Pulmonary artery endothelial cell (primary cell): Measurements from ENCODE around the gene CAST. TPM values are rescaled to one million over a fixed set of nuclear protein-coding genes. Genes with fewer than 3 reads are reported as not detected.

ENCODE experiments used
- DNase-seq: peaks from one replicate; pipeline ENCODE4 v3.0.0-alpha.2; 2011; ENCODE audit warnings: low read depth, low spot score
- total RNA-seq: library from RNA; depleted of rRNA; stranded (reverse); fragments of >200 nt; gene quantifications from 2 replicates; pipeline ENCODE4 v1.2.3, GENCODE V29; 2014

The CAST gene
- total RNA-seq, 1 donor from 2014 or later, result 112 TPM

DNA sequence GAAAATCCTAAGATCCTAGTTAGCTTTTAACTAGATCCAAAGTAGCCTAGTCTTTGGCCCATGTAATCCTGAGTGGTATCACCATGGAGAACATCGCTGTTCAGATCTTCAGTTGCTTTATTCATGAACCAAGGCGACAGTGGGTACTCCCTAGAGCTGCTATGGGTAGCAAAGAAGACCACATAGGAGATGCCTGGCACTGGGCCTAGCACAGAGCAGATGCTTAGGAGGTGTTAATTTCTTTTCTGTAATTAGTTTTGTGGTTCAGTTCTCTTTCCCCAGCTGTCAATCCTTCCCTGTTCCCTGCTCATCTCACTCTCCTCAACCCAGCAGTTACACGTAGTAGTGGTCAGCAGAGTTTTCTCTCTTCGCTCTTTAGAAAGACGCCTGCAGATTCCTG, 9.3 kb downstream of the CAST start:
- no peak for DNase-seq

DNA sequence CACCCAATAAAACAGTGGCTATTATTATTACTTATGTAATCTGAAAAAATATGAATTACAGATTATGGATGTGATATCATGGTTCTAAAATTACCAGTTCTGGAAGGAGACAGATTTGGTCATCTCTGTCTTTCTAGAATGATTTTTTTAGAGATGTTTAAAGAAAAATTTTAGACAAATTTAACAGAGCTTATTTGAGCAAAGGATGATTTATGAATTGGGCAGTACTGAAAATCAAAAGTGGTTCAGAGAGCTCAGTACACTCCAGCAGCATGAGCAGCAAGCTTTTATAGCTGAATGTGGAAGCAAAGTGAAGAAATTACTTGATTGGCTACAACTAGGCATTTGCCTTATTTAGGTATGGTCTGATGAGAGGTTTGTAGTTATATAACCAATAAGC, 11.0 kb downstream of the CAST start:
- DNase-seq, result no peak

DNA sequence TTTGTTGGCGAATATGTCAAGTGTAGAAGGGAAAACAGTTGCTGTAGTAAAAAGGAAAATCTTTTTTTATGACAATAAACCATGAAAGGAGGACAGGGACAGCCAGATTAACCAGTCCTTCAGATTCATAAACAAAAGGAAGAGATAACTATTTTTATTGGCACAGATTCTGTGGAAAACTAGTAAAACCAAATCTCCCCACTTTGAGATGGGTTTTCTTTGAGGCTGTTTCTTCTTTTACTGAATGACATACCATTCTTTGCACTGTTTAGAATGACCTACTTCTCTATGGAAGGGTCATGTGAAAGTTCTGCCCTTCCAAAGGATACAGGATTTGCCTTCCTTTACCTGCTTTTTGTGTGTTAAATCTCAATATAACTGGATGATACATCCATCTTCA, 13.7 kb downstream of the CAST start:
- no peak for DNase-seq

DNA sequence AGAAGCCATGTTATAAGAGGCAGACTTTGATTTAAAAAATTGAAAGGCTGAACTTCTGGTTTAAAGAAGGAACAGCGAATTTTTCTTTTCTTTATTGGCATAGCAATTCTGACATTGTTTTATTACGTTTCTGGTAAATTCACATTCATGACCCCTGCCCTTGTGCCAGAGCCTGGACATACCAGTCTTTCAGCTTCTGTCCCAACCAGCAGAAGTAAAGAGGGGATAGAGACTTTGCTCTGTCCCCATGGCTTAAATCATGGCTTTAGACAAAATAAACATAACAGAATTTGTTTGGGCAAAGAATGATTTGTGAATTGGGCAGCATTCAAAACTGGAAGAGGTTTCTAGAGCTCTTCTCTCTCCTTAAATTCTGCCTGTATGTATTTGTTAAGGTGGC, 15.3 kb downstream of the CAST start:
- no peak for DNase-seq

DNA sequence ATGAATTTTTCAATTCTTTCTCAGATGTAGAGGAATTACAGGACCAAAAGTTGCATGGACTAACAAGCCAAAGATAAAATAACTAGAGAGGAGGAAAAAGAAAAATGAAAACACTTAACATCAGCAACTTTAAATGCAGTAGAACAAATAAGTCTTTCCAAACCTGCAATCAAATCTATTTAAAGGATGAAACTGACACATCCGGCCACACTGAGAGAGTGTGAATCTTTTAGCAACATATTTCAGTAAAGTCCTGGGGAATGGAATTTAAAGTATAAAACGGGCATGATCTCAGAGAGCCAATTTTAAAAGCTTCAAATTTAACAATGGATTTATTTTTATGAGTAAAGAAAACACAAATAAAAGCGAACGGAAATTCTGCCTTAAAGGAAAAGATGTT, 17.1 kb downstream of the CAST start:
- no peak for DNase-seq

DNA sequence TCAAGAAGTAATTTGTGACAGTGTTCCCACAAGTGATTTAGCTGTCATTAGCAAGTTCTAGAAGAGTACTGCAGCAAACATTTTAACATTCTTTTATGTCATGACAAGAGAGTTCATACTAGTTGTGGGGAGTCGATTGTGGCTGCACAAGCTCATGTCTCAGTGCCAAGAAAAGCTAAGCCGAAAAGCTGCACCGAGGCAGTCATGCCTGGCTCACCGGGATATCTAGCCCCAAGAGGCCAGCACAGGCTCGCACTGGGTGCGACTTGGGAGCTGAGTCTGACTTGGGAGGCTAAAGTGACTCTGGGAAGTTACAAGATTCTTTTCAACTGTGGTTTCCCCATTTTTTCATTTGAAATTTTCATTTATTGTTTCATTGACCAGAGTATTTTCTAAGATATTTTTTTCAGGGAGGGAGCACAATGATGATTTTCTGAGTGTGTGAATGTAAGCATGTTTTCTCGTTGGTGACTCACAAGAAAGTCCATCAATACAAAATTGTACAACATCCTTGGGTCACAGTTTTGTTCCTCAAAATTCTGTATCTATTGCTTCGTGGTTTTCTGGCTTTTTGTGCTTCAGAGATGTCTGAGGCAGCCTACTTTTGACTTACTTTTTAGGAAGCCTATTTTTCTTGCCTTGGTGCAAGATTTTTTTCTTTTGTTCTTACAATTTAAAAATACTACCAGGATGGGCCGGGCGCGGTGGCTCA, 18.7 kb downstream of the CAST start:
- no peak for DNase-seq

DNA sequence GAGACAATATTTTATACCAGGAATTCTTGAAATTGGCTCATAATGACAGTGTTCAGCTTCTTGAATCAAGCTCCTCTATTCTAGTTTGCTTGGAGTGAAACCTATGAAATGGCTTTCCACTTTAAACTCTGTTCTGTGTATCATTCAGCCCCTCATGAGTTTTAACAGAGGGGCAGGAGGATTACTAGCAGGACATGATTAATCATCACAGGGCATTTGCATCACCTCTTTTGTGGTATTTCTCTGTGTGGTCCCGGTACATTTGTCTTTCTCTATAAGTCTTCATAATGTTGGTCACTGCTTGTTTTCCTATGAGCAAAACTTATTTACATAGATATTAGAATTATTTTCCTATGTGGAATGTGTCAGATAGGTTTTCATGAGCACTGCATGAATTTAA, 21.2 kb downstream of the CAST start:
- no peak for DNase-seq

DNA sequence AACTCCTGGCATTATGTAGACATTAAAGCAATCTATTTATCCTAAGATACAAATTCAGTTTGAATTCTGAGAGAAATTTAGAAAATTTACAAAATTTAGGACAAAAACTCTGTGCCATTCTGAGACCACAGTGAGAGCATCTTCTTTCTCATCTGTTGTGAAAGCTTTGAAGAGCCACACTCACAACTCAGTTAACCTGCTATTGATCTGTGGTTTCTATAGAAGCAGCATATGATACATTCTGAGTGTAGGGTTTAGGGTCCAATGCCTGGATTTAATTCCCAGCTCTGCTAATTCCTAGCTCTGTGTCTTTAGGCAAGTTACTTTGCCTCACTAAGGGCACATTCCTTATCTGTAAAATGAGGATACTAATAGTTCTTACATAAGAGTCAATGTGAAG, 21.6 kb downstream of the CAST start:
- DNase-seq, result no peak

DNA sequence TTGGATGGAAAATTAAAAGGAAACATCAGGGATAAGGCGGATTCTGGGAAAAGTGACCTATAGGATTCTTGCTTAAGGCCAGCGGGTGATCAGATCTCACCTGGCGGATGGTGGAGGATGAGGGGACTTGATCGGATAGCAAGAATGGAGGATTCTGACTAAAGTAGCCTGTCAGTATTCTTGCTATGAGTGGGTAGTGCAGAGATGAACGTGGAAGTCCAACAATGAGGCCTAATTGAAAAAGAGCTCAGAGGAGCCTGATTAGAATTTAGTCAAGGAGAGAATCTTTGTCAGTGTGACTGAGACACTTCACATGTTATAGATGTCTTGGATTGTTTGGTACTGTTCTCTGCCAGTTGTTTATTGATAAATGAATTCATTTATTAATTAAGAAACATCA, 24.9 kb downstream of the CAST start:
- no peak for DNase-seq

DNA sequence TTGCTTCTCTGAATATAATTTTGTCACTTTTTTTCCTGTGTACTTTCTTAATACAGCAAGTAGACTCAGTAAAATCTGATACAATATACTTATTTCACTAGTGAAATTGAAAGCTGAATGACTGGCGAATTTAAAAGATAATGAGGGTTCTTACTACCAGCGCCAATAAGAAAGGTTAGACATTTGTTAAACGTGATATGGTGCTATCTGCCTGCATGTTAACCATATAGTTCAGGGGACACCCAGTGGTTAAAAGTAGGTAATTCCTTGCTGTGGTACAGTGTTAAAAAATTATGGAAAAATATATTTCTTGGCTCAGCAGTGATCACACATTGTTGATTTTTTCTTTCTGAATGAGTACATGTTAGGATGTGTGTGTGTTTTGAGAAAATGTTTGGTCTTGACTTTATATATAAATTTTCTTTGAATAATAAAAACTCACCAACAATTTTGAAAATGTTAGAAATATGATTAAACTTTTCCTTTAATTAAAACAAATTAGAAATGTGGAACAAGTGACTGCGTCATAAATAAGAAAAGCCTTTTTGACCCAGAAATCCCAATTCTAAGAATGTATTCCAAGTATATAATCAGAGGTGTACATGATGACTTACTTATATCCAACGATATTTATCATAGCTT, 25.8 kb downstream of the CAST start:
- peak; percentile 51 for DNase-seq

DNA sequence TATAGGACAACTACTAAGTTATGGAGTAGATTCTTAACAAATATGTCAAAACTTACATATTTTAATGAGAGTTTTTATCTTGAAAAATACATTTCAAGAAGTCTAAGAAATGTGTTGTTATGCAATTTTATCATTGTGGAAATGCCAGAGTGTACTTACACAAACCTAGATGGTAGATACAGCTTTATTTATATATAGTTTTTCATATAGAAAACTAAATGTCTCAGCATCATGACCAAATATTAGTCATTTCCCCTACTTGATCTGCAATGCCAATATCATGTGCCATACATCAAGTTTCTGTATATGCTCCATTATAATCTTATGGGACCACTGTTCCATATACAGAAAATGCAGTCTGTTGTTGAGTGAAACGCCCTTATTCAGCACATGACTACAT, 28.7 kb downstream of the CAST start:
- DNase-seq, result no peak

DNA sequence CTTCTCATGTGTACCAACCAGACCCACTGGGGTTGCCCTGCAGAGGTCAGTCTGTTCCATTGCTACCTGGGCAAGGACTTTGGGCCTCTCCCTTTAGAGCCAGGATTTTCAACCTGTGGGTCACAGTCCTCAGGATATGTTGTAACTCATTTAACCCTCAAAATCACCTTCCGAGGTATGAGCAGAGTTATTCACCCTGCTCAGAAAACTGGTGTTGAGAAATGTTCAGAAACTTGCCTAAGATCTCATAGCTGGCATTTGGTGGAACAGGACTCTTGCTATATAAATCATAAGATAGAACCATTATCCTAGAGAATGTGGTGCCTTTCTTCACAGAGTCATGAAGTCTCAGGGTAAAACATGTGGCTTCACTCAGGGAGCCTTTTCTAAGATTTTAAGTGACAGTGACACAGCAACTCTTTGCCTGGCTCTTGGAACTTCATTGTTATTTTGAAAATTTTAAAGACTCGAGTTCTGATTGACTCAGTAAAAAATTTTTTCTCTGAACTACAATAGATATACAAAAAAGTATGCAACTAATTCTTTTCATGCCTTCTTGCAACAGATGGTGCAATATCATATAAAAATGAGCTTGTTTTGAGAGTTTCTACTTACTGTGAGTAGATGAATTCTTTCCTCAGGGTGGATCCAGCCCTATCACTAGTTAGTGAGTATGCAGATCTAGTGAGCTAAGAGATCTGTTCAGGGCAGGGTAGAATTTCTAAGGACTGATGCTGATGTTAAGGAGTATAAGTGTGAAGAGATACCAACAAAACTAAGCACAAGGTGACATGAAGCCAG, 29.5 kb downstream of the CAST start:
- DNase-seq, result no peak

DNA sequence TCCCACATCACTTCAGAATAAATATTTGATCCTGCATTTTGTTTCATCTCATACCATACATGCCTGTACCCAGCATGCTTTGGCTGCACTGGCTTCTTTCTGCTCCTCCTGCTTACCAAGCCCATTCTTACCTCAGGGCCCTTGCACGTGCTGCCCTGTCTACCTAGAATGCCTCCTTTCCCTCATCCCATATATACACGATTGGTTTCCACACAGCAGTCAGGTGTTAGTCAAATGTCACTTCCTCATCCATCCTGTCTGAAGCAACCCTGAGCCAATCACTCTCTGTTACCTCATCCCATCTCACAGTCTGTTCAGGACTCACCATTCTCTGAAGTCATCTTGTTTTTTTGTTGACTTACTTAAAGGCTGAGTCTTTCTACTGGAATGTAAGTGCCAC, 30.3 kb downstream of the CAST start:
- DNase-seq, result no peak

DNA sequence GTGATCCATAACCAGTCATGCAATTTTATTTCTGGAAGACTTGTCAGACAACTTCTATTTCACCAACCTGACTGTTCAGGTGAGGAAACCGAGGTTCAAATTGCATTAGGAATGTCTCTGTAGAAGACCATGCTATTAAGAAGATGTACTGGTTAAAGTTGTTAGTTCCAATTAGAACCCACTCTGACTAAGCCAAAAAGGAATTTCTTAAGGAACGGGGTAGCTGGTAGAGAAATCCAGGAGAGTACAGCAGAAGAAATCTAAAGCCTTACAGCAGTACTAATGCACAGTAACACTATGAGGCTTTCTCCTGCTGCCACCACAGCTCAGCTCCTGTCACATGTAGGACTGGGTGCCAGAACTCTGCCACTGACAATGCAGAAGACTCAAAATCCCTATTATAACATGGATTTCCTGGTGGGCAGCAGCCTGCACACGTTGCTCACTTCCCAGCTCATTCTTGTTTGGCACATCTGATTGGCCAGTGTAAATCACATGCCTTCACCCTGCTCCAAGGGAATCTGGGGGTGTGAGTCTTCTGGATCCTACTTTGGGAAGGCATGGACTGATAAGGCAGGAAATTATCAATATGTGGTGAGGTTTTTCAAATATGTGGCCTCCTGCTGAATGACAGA, 37.1 kb downstream of the CAST start:
- no peak for DNase-seq

DNA sequence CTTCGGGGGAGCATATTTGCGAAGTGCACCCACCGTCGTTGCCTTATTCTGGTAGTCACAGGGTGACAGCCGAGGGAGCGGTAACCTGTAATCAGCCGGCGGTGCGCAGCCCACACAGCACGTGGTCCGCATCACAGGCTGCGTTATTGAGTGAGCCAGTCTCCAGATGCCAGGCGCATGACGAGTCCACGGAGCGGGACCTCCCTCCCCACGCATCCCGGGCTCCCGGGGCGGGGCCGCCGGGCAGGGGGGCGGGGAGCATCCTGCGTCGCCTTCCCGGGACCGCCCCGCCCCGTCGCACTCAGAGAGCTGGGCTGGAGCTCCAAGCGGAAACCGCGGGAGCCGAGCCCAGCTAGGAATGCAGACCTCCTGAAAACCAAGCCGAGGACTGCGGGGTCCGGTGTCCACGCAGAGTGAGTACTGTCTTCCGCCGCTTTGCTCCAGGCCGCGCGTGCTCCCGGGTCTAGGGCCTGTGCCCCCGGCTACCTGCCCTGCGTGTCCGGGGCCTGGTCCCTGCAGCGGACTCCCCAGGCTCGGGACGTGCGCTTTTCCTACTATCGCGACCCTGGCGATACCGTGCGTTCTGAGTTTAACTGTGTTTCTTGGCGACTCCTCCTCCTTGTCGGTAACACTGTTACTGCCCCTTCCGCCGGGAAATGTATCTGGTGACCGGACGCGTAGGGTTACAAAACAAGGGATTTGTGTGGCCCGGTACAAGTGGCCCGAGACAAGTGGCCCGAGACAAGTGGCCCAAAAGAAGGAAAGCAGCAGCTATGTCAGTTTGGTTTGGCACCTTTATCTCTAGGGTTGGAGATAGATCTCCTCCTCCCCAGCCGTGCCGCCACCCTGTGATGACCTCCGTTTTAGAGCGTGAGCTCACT, 40.6 kb downstream of the CAST start:
- peak; percentile 68 for DNase-seq

DNA sequence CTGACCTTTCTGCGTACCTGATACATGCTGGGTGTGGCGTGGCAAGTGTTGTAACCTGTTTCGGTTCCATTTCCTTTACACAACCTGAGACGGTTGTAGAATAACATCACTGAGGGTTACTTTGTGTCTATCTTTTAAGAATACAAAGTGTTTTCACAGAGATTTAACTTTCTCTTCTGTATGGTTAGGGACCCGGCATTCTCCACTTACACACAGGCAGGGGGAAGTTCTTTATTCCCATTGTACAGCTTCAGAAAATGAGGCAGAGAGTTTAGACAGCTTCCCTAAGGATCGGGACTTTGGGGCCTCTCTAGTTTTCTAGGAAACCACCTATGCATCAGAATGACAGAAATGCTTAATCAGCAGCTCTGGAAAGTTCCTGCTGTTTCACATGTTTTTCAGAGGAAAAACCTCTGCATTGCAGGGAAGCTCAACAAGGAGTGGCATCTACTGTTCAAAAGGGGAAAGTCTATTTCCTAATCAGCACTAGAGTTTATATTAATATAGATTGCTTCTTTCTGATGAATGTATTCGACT, 41.3 kb downstream of the CAST start:
- DNase-seq, result no peak

DNA sequence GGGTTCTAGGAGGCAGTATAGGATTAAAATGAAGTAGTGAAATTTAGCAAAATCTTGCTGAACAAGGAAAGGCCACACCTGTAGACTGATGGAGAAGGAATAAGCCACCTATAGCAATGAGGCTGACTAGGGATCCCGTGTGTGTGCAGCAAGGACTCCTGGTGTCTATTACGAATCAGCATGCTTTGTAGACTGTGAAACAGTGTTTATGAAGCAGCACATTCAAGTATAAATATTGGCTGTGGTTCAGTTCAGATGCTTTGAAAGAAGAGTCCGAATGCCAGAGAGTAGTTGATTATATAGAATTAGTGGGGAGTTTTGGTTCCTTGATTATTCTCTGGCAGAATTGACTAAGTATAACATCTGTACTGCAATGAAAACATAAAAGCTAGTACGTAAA, 41.8 kb downstream of the CAST start:
- DNase-seq, result no peak

DNA sequence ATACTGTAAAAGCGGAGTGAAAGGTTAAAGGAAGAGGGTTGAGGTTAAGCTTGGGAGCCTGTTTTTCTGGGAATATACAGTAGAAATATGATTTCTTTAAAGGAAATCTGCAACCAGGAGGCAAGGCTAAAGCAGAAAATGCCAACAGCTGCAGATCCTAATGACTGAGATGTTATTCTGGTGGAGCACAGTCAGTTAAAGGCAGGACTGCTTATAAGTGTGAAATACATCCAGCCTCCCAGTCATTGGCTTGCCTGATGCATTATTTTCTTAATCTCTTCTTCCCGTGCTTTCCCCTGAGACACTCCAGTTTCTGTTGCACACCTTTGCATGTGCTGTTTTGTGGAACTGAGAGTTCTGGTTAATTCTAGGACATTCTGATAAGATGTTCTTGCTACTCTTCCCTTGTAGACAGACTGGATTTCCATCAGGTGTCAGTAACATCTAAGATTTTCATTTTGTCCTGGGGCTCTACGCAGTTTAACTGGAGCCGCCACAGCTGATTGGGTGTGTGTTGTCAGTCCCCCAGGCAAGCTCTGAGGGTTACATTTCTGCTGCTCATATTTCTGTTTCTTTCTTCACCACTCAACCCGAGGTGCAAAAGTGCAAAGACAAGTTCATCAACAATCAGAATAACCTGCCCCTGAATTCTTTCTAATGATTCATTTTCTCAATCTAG, 44.4 kb downstream of the CAST start:
- DNase-seq, result no peak

DNA sequence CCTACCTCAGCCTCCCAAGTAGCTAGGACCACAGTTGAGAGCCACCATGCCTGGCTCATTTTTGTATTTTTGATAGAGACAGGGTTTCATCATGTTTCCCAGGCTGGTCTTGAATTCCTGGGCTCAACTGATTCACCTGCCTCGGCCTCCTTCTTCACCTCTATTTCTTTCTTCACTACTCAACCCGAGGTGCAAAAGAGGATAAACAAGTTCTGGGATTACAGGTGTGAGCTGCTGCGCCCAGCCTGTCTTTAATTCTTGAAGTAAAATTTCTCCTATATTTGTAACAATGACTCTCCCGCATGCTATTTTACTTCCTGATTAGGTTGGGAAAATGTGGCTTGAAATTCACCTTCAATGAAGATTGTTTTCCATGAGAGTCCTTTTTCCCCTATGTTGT, 46.4 kb downstream of the CAST start:
- no peak for DNase-seq

DNA sequence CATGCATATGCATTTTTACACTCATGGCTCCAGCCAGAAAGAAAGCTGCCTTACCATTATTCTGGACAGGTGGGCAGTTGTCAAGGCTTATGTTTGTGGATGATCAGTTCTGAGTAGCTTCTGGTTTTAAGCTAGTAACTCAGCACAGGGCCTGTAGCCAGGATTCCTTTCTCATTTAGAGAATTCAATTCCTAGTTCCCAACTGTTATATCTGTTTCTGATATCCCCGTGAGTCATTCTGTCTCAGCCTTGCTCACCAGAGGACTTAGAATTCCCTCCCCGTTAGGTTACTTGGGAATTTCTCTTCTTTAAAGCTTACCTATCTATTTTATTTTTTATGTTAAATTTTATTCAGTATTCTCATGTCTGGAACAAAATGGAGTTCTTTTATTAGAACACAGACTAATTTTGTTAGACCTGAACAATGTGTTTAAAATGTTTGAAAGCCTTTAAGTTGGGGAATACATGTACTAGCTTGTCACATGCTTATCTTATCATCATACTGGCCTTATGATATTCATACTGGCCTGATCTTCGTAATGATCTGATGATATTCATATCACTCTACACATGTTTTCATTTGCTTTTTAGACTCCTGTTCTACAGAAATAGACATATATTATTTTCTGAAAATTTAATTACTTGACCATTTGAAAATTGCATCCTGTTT, 47.1 kb downstream of the CAST start:
- no peak for DNase-seq
